Gastrocnemius medialis (tissue), 4 donors: ENCODE measurements around the gene MMP15.

Experiments used
- CTCF ChIP-seq, 5 experiments: fragments of 450-650 bp in 3 of 5; fragments of 200-600 bp in 2 of 5; sonication (generic) in 2 of 5; IDR thresholded peaks in 4 of 5; conservative IDR thresholded peaks in 1 of 5; 1 replicate in 4 of 5; 2 replicates in 1 of 5; pipeline ENCODE4 v1.5.1; 2016 to 2019; ENCODE audit warnings: antibody characterized with exemption in 5 of 5, mild to moderate bottlenecking in 3 of 5, moderate library complexity in 3 of 5
- POLR2A ChIP-seq, 2 donors: fragments of 450-650 bp; IDR thresholded peaks; one replicate each; pipeline ENCODE4 v1.6.1; 2017; ENCODE audit warnings: antibody characterized with exemption in 2 of 2, mild to moderate bottlenecking in 2 of 2, moderate library complexity in 2 of 2

- TF ChIP-seq CTCF (IDR thresholded peaks at IDR 0.05 in 4 of 5, conservative IDR thresholded peaks at IDR 0.05 in 1 of 5) (no peak), POLR2A (IDR thresholded peaks at IDR 0.05) (no peak)
These were observed 8.6 kb upstream of the MMP15 start for GRCh38 chr16:58016840-58017446.
